COLO668 (cell line): Measurements from ENCODE around the gene TBC1D8.
"Not testable (repeated sequence)": the region's sequence is repeated elsewhere in the genome, so short reads cannot be mapped to it uniquely, and the experiment has no call there.

Experiments used
- DNase-seq: peaks from one replicate; lab custom pipeline; 2025; ENCODE audit not compliant: unreplicated experiment; lab: John Stamatoyannopoulos, UW

The TBC1D8 gene

GRCh38 chr2:101064868-101065549 lies 86.2 kb downstream of the TBC1D8 start:
- peak; percentile 67 for DNase-seq

DNA sequence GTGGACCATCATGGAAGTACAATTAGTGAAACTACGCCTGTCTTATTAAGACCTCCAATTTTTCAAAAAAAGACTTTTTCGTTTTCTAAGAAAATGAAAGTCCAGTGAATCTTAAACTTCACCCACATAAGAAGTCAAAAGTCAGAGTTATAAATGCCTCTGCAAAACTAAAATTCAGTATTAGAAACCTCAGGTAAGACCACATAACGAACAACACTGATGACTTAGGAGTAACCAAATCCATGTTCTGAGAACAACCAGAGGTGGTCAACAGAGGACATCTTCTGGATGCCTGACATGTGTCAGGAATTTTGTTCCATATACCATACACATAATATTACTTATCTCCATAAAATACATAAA lies 86.7 kb downstream of the TBC1D8 start:
- DNase-seq = no peak

- DNase-seq = no peak
These were observed 87.1 kb downstream of the TBC1D8 start for GRCh38 chr2:101064125-101064502.

DNA sequence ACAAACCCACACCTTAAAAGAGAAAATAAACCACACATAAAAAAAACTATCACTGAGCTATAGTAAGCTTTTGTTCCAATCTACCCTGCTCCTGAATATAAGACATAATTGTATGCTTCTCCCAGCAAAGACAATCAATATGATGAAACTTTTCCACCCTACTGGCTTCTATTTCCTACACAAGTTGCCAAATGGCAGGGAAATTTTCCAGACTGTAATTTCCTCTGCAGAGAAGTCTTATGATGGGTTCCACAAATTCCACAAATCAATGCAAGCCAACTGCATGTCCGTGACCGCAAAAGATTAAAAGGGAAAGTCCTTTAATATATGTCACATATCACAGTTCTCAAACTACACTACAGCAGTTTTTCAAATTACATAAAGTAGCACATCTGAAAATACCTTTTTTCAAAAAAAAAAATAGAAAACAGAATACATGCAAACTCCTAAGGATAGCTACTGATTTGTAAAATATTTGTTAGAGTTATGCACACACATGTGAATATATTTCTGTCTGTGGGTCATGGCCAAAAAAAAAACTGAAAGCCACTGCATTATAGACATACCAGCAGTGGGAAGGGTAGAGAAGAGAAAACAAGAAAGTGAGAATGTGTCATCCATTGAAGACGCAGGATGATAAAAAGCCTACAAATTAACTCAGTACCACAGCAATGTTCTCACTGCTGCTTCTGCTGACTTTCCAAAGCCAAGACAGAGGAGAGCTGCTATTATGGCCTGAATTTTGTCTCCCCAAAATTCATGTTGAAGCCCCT lies 87.6 kb downstream of the TBC1D8 start:
- no peak for DNase-seq

DNA sequence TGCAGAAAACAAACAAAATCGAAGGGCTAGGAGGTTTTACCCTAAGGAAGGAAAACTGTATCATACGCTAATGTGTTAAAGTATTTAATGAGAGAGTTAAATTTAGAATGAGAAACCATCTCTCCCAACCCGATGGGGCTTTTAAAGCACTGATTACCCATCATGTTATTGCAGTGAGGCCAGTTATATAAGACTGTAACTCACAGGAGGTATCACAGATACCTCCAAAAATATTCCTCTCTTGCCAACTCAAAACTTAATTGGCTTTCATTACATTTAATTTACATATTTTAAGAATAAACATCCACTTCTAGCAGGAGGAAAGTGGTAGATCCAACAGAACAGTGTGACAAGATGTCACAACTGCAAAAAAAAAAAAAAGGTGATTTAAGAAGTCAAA lies 92.8 kb downstream of the TBC1D8 start:
- DNase-seq = no peak

GRCh38 chr2:101057051-101057933 lies 93.9 kb downstream of the TBC1D8 start:
- no peak for DNase-seq

DNA sequence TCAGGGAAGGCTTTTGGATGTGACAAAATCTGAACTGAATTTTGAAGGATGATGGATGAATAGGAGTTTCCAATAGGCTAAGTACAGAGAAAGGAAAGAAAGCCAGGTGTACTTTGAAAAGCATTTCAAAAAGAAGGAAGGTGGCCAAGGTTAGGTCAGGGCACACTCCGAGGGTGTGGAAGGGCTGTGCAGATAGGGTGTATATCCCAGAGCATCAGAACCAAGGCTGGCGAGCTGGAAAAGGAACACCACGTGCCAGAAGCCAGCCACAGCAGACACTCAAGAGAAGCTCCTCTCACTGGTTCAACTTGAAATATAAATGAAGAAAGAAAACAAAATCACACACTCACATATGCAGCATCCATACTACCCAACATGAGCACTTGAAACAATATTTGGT lies 98.1 kb downstream of the TBC1D8 start:
- DNase-seq = no peak

DNA sequence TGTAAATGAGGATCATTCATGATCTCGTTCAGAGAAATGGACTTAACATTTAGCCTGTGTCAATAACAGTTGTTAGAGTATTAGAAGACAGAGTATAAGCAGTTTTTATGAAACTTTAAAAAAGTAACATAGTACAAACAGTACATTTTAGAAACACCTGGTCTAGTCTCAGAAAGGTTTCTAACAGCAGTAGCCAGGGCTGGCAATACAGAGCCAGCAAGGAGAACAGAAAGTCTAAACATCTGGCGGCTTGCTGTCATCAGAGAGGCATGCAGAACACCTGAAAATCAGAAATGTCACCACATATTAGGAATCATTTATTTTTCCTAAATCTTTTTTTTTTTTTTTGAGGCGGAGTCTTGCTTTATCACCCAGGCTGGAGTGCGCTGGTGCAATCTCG lies 99.0 kb downstream of the TBC1D8 start:
- no peak for DNase-seq

DNA sequence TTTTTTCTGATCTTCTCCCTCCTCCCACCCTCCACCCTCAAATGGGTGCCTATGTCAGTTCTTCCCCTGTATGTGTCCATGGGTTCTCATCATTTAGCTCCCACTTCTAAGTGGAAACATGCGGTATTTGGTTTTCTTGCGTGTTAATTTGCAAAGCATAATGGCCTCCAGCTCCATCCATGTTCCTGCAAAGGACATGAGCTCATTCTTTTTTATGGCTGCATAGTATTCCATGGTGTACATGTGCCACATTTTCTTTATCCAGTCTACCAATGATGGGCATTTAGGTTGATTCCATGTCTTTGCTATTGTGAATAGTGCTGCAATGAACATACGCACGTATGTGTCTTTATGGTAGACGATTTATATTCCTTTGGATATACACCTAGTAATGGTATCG lies 100.3 kb downstream of the TBC1D8 start:
- not testable (repeated sequence) for DNase-seq

GRCh38 chr2:101048756-101049155 lies 102.4 kb downstream of the TBC1D8 start:
- no peak for DNase-seq

GRCh38 chr2:101047774-101048173 lies 103.4 kb downstream of the TBC1D8 start:
- no peak for DNase-seq

GRCh38 chr2:101047075-101047766 lies 104.0 kb downstream of the TBC1D8 start:
- DNase-seq = no peak

DNA sequence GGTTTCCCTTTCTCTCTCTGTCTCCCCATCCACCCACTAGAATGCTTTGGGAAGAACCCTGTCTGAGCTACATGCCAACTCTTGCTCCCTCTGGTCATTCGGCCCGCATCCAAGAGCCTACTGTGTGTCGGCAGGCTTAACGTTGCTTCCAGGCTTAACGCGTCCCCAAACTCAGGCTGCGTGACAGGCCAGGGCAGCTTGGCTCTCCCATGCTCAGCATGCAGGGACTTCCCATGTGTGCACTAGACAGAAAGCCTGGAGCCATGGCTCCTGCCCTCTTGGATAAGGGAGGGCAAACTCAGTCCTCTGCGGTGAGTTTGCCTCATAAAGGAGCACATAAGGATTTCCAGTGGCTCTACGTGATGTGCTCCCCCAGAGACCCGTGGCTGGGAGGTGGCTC lies 105.9 kb downstream of the TBC1D8 start:
- no peak for DNase-seq

- DNase-seq = no peak
These were observed 109.8 kb downstream of the TBC1D8 start for GRCh38 chr2:101041413-101041812.

GRCh38 chr2:101040761-101041160 lies 110.4 kb downstream of the TBC1D8 start:
- DNase-seq = no peak

- DNase-seq = no peak
These were observed 111.1 kb downstream of the TBC1D8 start for GRCh38 chr2:101040072-101040471.

DNA sequence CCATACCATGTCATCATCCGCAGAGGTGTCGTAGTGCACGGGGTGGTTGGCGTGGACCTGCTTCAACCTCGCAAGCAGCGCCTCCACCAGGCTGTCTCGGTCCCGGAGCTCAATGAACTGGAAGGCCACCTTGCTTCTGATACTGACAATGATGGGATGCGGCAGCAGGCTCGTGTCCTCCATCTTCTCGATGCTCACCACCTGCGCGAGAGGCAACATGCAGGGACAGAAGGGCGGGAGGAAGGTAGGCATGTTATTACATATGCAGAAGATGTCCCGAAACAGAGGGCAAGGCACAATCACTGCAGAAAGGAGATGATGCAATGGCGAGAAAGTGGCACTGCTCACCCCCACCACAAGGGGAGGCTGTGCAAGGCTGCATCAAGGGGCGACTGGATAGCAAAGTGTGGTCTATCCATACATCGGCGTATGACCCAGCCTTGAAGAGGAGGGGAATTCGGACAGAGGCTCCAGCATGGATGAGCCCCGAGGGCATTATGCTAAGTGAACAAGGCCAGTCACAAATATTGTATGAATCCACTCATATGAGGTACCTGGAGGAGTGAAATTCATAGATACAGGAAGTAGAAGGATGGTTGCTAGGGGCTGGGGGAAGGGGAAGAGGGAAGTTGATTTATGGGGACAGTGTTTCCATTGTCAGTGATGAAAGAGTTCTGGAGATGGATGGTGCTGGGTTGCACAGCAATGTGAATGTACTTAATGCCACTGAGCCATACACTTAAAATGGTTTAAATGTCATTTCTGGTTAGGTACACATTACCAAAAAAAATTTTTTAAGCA lies 112.5 kb downstream of the TBC1D8 start:
- peak; percentile 36 for DNase-seq

DNA sequence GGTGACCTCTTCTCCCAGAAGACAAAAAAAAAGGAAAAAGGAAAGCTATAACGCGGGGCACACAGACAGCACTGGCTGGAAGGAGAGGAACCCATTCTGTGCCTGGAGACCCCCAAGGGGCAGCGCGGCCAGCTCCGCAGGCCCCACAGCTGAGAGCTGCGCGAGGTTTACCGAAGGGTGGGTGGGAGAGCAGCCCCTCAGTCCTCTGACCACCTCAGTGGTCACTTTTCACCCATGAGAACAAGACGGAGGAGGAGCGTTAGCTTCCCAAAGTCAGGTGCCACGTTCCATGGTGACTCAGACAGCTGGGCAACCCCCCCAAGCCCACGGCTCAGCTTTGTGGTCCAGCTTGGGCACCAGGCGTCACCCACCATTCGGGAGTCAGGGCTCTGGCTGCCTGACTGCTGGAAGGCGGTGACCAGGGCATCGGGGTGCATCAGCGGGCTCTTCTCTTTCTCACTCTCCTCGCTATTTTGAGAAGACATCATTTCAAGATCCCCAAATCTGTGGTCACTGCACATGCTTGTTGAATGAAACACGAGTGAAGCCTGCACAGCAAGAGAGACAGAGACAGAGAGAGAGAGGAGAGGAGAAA lies 113.9 kb downstream of the TBC1D8 start:
- DNase-seq = no peak

- DNase-seq = no peak
These were observed 114.6 kb downstream of the TBC1D8 start for GRCh38 chr2:101036562-101036961.
